ENCODE data around the gene MYO5B. TPM values are rescaled to one million over a fixed set of nuclear protein-coding genes. Genes with fewer than 3 reads are reported as not detected.

The MYO5B gene
- total and polyA plus RNA-seq, 10 of the 15 experiments (the other 5 are each of a cell fraction or from before 2014, with no cell fraction given), result 2.5 to 4.5 (median 3.3) TPM

DNA sequence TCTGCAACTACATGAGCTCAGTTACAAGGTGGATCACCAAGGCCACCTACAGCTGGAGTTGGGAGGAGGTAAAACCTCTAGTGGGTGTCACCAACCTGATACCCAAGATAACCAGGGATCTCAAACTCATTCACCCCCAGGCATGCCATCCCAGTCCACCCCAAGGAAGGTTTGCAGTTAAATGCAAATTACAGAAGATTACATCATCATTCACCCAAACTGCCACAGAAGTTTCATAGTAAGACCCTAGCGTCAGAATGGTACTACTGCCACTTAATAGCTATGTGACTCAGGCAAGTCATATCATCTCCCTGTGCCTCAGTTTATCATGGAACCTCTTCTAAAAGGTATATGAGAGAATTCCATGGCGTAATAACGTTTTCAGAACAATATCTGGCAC lies 111.2 kb downstream of the MYO5B start:
- no peaks in the 10 kb centered on the region for H3K9me3 ChIP-seq (replicated peaks; ENCODE audit: control insufficient read depth, insufficient read depth, low read length)
- H3K27me3 ChIP-seq (replicated peaks in 1 of 2; ENCODE audit: control insufficient read depth in 2 of 2, insufficient read depth in 2 of 2, low read length in 1 of 2), result 0 out of 4 replicates have a peak, but pooled peaks cover 0 to 6% of the 10 kb centered on the region in 2 experiments
- ChIA-PET POLR2A (interaction anchor here (1.0 kb wide), 1 partner anchor 120 kb away, joined by 3 read pairs; no protein-coding TSS in a partner anchor), CTCF (interaction anchor here (1.0 to 1.7 kb wide), 2 partner anchors 12 to 77 kb away, joined by 3 to 4 read pairs; no protein-coding TSS in a partner anchor), RAD21 (ENCODE audit: unreplicated experiment) (no interaction called here), SMC1A (ENCODE audit: uncharacterized antibody, unreplicated experiment) (interaction anchor here (0.7 to 1.6 kb wide), 2 partner anchors 16 to 24 kb away, joined by 3 to 7 read pairs; no protein-coding TSS in a partner anchor)
- H3K4me2 ChIP-seq (ENCODE audit: control insufficient read depth, insufficient read depth), result no peak overlapping the region
- TF ChIP-seq ATF7 (IDR thresholded peaks at IDR 0.05; ENCODE audit: low read depth) (peak; percentile 69; the same call in 1 of the 2 replicates), CEBPB (IDR thresholded peaks at IDR 0.05; ENCODE audit: borderline replicate concordance in 1 of 2, low read depth in 2 of 2, low read length in 2 of 2) (no peak)
- FAIRE-seq, result no peak
- H3K36me3 ChIP-seq (ENCODE audit: control insufficient read depth in 2 of 2, insufficient read depth in 2 of 2, low read length in 1 of 2), result no peaks in the 10 kb centered on the region
- 18% methylated on average over 3 of the region's 3 CpGs for WGBS (ENCODE audit: insufficient coverage, insufficient replicate concordance, low lambda C conversion rate, missing lambda C conversion rate)
- H3K27ac ChIP-seq (ENCODE audit: control insufficient read depth, insufficient read depth), result no peak overlapping the region
- no peak overlapping the region for H3K4me3 ChIP-seq
- intact Hi-C loops (cut with micrococcal nuclease; ENCODE audit: unreplicated experiment), result no loop called here
- ATAC-seq, result no peak; the same call in none of the 3 replicates
- no peak overlapping the region for H3K9ac ChIP-seq (ENCODE audit: control insufficient read depth, insufficient read depth, low read length)
- H2AFZ ChIP-seq (ENCODE audit: control insufficient read depth, low read depth, low read length), result no peak overlapping the region
- H3K79me2 ChIP-seq (ENCODE audit: control insufficient read depth, insufficient read depth, low read length), result no peaks in the 10 kb centered on the region
- in situ Hi-C loops (cut with MboI), result no loop called here
- no peak for DNase-seq (ENCODE audit: low read depth, low spot score)
- no peaks in the 10 kb centered on the region for H4K20me1 ChIP-seq (ENCODE audit: control insufficient read depth, insufficient read depth)
- H3K4me1 ChIP-seq (ENCODE audit: control insufficient read depth, insufficient read depth, low read length), result no peaks in the 10 kb centered on the region
- BruUV-seq (replicated peaks), result no TSS peak

DNA sequence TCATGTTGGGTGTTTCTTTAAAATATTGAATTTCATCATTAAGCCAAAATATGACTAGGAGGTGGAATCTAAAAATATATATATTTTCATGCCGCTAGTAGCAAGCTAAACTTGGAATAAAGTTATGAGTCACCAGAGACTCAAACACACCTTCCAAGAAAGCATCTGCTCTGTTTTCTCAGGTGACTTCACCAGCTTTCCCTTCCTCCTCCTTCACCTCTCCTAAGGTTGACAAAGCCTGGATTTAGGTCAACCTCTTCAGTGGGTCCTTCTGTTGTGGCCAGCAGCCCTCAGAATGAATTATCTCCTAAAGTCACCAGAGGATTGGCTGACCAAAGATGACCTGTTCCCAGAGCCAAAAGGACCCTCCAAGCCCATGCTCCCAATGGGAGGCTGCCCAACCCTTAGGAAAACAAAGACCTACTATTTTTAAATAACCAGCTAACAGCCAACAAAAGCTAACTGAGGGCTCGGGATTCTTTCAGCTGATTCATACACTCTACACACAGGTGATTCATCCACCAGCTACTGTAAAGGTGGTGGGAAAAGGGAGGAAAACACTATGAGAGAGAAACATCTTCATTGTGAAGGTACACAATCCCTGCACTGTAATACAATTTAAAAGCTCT lies 113.9 kb downstream of the MYO5B start:
- H3K27me3 ChIP-seq (replicated peaks in 1 of 2; ENCODE audit: control insufficient read depth in 2 of 2, insufficient read depth in 2 of 2, low read length in 1 of 2), result 0 out of 4 replicates have a peak, but pooled peaks cover 0 to 6% of the 10 kb centered on the region in 2 experiments
- H2AFZ ChIP-seq (ENCODE audit: control insufficient read depth, low read depth, low read length), result no peak overlapping the region
- TF ChIP-seq IKZF1 (conservative IDR thresholded peaks at IDR 0.05) (0 out of 2 replicates have a peak, but pooled peaks have one; percentile 11), HSF1 (IDR thresholded peaks at IDR 0.05; ENCODE audit: low read depth, low read length) (no peak), PAX8 (IDR thresholded peaks at IDR 0.05) (no peak), EED (IDR thresholded peaks at IDR 0.05; ENCODE audit: low read depth) (peak; percentile 19; the same call in 1 of the 2 replicates), KDM1A (IDR thresholded peaks at IDR 0.05; ENCODE audit: borderline replicate concordance) (no peak), JUNB (IDR thresholded peaks at IDR 0.05) (peak; percentile 33; the same call in 1 of the 2 replicates)
- POLR2A ChIA-PET, result interaction anchor here (1.0 kb wide), 1 partner anchor 23 kb away, joined by 3 read pairs; no protein-coding TSS in a partner anchor
- no TSS peak for BruUV-seq (replicated peaks)
- SMC1A ChIA-PET (ENCODE audit: uncharacterized antibody, unreplicated experiment), result interaction anchor here (0.6 to 1.4 kb wide), 8 partner anchors 10 to 116 kb away, joined by 3 to 4 read pairs (median 3); no protein-coding TSS in a partner anchor
- DNase-seq (ENCODE audit: low read depth, low spot score) (no peak), ATAC-seq (no peak), FAIRE-seq (no peak)
- H3K9me3 ChIP-seq (replicated peaks; ENCODE audit: control insufficient read depth, insufficient read depth, low read length), result no peaks in the 10 kb centered on the region
- intact Hi-C loops (cut with micrococcal nuclease; ENCODE audit: unreplicated experiment) (no loop called here), in situ Hi-C loops (cut with MboI) (no loop called here)
- CTCF ChIA-PET, result interaction anchor here (1.0 to 1.9 kb wide), 4 partner anchors 11 to 277 kb away, joined by 3 to 10 read pairs (median 3); no protein-coding TSS in a partner anchor
- no peak overlapping the region for H3K9ac ChIP-seq (ENCODE audit: control insufficient read depth, insufficient read depth, low read length)
- H3K36me3 ChIP-seq (ENCODE audit: control insufficient read depth in 2 of 2, insufficient read depth in 2 of 2, low read length in 1 of 2), result no peaks in the 10 kb centered on the region
- H3K4me3 ChIP-seq, result no peak overlapping the region
- RAD21 ChIA-PET (ENCODE audit: unreplicated experiment), result interaction anchor here (0.9 to 1.5 kb wide), 4 partner anchors 9 to 127 kb away, joined by 3 to 9 read pairs (median 3); no protein-coding TSS in a partner anchor
- no peak overlapping the region for H3K4me2 ChIP-seq (ENCODE audit: control insufficient read depth, insufficient read depth)
- 0% methylated on average over 2 of the region's 2 CpGs for whole genome bisulfite sequencing (ENCODE audit: insufficient coverage, insufficient replicate concordance, low lambda C conversion rate, missing lambda C conversion rate)
- no peaks in the 10 kb centered on the region for H3K4me1 ChIP-seq (ENCODE audit: control insufficient read depth, insufficient read depth, low read length)
- H3K79me2 ChIP-seq (ENCODE audit: control insufficient read depth, insufficient read depth, low read length), result no peaks in the 10 kb centered on the region
- H3K27ac ChIP-seq (ENCODE audit: control insufficient read depth, insufficient read depth), result no peak overlapping the region
- no peaks in the 10 kb centered on the region for H4K20me1 ChIP-seq (ENCODE audit: control insufficient read depth, insufficient read depth)
